Smooth muscle cell (in vitro differentiated cells): Measurements from ENCODE around the gene VSTM2L. TPM values are rescaled to one million over a fixed set of nuclear protein-coding genes. Genes with fewer than 3 reads are reported as not detected.

Experiments
- DNase-seq: peaks from one replicate; lab custom pipeline; 2025; ENCODE audit not compliant: unreplicated experiment; lab: John Stamatoyannopoulos, UW
- H2AFZ ChIP-seq: fragments of 200-600 bp; sonication (generic); 2 replicates; pipeline ENCODE4 v1.6.0; 2016; ENCODE audit warnings: antibody characterized with exemption, low read depth, mild to moderate bottlenecking
- H3F3A ChIP-seq: fragments of 200-600 bp; sonication (generic); 2 replicates; pipeline ENCODE4 v1.6.0; 2017; ENCODE audit warnings: antibody characterized with exemption, low read depth
- H3K27ac ChIP-seq: fragments of 200-600 bp; sonication (generic); 2 replicates; pipeline ENCODE4 v1.5.1; 2016; ENCODE audit warnings: low read depth, mild to moderate bottlenecking
- H3K27me3 ChIP-seq: fragments of 200-600 bp; sonication (generic); 2 replicates; pipeline ENCODE4 v1.6.1; 2016; ENCODE audit warnings: low read depth, mild to moderate bottlenecking
- H3K36me3 ChIP-seq: fragments of 200-600 bp; sonication (generic); 2 replicates; pipeline ENCODE4 v1.5.1; 2016; ENCODE audit warnings: low read depth
- H3K4me1 ChIP-seq: fragments of 200-600 bp; sonication (generic); 2 replicates; pipeline ENCODE4 v1.5.1; 2016; ENCODE audit warnings: low read depth
- H3K4me2 ChIP-seq: fragments of 200-600 bp; sonication (generic); 2 replicates; pipeline ENCODE4 v1.6.0; 2016; ENCODE audit warnings: mild to moderate bottlenecking
- H3K4me3 ChIP-seq: fragments of 200-600 bp; sonication (generic); 2 replicates; pipeline ENCODE4 v1.5.1; 2016; ENCODE audit warnings: mild to moderate bottlenecking
- H3K79me2 ChIP-seq: fragments of 200-600 bp; sonication (generic); 2 replicates; pipeline ENCODE4 v1.6.0; 2016; ENCODE audit warnings: low read depth, mild to moderate bottlenecking
- H3K9ac ChIP-seq: fragments of 200-600 bp; sonication (generic); 2 replicates; pipeline ENCODE4 v1.6.0; 2016; ENCODE audit warnings: low read depth
- H3K9me3 ChIP-seq: fragments of 200-600 bp; sonication (generic); replicated peaks from 2 replicates; pipeline ENCODE4 v1.5.1; 2016; ENCODE audit warnings: low read depth
- H4K20me1 ChIP-seq: fragments of 200-600 bp; sonication (generic); 2 replicates; pipeline ENCODE4 v1.6.0; 2016; ENCODE audit warnings: low read depth
- WGBS: methylation state at CpG from one replicate; pipeline ENCODE4 v1.1.7; 2016; ENCODE audit warnings: low lambda C conversion rate; 5-methylcytosine and 5-hydroxymethylcytosine counted together
- polyA plus RNA-seq: library from polyadenylated mRNA; unstranded; fragments of >200 nt; fragmentation: Nextera tagmentation; extraction: Ambion mirVana; gene quantifications from 2 replicates; pipeline ENCODE4 v1.2.1, GENCODE V29; 2016
- total RNA-seq: library from RNA; depleted of rRNA; stranded (reverse); fragments of >200 nt; gene quantifications from 2 replicates; pipeline ENCODE4 v1.2.3, GENCODE V29; 2014
- TF ChIP-seq, protein P1 (sequence below): fragments of 200-600 bp; sonication (generic); IDR thresholded peaks from 2 replicates; pipeline ENCODE4 v1.5.1; 2017; ENCODE audit warnings: borderline replicate concordance, mild to moderate bottlenecking, antibody characterized with exemption; ENCODE audit not compliant: insufficient read depth, poor library complexity, severe bottlenecking

VSTM2L gene
- total and polyA plus RNA-seq, 2 experiments from 2014 or later, result 0.56 to 1.9 TPM

DNA sequence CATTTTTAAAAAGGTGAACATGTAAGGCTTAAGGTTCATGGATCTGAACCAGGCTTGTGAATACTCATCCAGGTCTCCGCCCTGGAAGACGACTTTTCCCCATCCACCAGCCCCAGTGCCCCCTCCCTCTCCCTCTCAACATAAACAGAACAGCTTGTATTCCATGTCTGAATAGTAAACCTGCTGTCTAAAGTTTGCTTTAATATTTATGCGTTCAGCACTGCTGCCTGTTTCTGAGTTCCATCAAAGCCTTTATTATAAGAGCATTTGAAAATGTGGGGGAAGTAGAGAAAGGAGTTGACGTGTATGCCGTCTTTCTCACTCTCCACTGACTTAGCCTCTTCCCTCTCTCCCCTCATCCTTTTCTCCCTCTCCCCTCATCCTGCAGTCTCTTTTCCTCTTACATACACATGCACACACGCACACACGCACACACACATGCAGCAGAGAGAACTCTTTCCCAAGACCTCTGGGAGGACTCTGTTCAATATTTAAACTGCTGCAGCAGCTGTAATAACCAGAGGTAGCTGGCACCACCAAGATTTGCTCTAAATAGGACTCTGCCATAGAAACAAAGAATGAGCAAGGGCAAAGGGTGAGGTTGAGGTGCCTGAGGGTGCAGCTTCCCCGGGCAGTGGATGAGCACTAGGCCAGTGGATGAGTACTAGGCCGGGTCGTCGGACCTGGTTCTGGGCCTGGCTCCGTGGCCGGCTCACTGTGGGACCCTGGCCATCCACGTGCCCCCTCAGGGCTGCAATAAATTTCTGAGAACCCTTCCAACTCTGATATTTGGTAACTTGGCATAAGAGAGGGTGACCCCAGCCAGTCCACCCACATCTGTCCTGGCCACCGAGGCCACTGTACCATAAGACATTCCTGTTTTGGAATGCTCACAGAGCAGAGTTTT, 35.4 kb upstream of the VSTM2L start:
- H3K9me3 ChIP-seq, result no peaks in the 10 kb centered on the region
- H3K4me1 ChIP-seq, result peaks cover 4% of the 10 kb centered on the region
- H3K9ac ChIP-seq, result no peak overlapping the region
- no peaks in the 10 kb centered on the region for H3K36me3 ChIP-seq
- TF ChIP-seq, protein P1, sequence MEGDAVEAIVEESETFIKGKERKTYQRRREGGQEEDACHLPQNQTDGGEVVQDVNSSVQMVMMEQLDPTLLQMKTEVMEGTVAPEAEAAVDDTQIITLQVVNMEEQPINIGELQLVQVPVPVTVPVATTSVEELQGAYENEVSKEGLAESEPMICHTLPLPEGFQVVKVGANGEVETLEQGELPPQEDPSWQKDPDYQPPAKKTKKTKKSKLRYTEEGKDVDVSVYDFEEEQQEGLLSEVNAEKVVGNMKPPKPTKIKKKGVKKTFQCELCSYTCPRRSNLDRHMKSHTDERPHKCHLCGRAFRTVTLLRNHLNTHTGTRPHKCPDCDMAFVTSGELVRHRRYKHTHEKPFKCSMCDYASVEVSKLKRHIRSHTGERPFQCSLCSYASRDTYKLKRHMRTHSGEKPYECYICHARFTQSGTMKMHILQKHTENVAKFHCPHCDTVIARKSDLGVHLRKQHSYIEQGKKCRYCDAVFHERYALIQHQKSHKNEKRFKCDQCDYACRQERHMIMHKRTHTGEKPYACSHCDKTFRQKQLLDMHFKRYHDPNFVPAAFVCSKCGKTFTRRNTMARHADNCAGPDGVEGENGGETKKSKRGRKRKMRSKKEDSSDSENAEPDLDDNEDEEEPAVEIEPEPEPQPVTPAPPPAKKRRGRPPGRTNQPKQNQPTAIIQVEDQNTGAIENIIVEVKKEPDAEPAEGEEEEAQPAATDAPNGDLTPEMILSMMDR, result no peak
- H3K79me2 ChIP-seq, result no peaks in the 10 kb centered on the region
- H3F3A ChIP-seq, result no peaks in the 10 kb centered on the region
- H3K27ac ChIP-seq, result no peak overlapping the region
- no peak for DNase-seq
- H3K4me3 ChIP-seq, result no peak overlapping the region
- H2AFZ ChIP-seq, result no peak overlapping the region
- 88% methylated on average over 15 of the region's 15 CpGs for WGBS
- H3K4me2 ChIP-seq, result no peak overlapping the region
- H4K20me1 ChIP-seq, result no peaks in the 10 kb centered on the region
- H3K27me3 ChIP-seq, result no peaks in the 10 kb centered on the region

DNA sequence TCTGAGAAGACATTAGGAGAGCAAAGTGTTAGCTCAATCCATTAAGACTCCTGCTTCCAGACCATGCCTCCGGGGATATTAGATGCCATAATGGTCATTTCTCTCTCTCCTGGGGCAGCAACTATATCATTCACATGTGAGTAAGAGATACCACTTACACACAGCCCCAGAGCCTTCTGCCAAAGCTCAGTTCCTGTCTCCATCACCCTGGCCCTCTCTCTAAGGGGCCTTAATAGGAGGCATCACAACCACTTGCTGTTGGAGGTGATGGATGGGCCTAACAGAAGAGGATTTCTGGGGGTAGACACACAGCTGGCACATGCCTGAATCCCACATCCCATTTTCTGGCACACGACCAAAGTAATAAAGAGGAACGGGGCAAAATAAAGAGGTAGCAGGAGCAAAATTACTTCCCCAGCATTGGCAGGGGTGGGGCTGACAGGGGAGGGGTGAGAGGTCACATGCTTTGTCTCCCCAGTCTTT, 34.0 kb upstream of the VSTM2L start:
- no peaks in the 10 kb centered on the region for H3F3A ChIP-seq
- peaks cover 4% of the 10 kb centered on the region for H3K4me1 ChIP-seq
- H3K9ac ChIP-seq, result no peak overlapping the region
- DNase-seq, result no peak
- no peaks in the 10 kb centered on the region for H4K20me1 ChIP-seq
- no peak overlapping the region for H3K4me2 ChIP-seq
- H3K79me2 ChIP-seq, result no peaks in the 10 kb centered on the region
- H3K27me3 ChIP-seq, result no peaks in the 10 kb centered on the region
- H3K27ac ChIP-seq, result no peak overlapping the region
- no peaks in the 10 kb centered on the region for H3K9me3 ChIP-seq
- 80% methylated on average over 3 of the region's 3 CpGs for WGBS
- H3K36me3 ChIP-seq, result no peaks in the 10 kb centered on the region
- TF ChIP-seq, protein P1, result no peak
- no peak overlapping the region for H2AFZ ChIP-seq
- H3K4me3 ChIP-seq, result no peak overlapping the region

DNA sequence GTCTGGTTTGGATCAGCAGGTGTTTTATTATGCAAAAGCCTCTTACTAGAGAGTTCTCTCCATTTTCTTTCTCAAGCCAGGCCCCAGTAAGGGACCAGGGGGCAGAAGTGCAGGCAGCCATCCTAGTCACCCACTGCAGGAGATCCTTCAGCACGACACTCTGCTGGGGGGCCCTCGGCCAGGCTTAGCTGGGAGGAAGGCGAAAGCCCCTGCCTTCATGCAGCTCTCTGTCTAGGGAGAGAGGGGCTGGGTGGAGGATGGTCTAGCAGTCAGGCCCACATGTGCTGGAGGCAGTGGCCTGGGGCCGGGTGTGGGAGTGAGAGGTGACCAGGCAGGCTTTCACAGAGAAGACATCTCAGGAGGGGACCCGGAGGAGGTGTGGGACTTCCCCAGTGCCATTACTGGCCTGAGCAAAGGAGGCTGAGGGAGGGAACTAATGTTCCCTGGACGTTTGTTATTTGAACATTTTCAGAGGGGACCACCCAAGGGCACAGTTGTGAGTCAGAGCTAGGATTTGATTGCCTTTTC, 33.5 kb upstream of the VSTM2L start:
- no peak overlapping the region for H3K27ac ChIP-seq
- peaks cover 4% of the 10 kb centered on the region for H3K4me1 ChIP-seq
- no peaks in the 10 kb centered on the region for H3K79me2 ChIP-seq
- TF ChIP-seq, protein P1, result no peak
- WGBS, result 82% methylated on average over 6 of the region's 6 CpGs
- no peak for DNase-seq
- no peaks in the 10 kb centered on the region for H4K20me1 ChIP-seq
- H3K27me3 ChIP-seq, result no peaks in the 10 kb centered on the region
- H3K36me3 ChIP-seq, result no peaks in the 10 kb centered on the region
- no peak overlapping the region for H3K4me3 ChIP-seq
- H3K9ac ChIP-seq, result no peak overlapping the region
- H3F3A ChIP-seq, result no peaks in the 10 kb centered on the region
- no peaks in the 10 kb centered on the region for H3K9me3 ChIP-seq
- H3K4me2 ChIP-seq, result no peak overlapping the region
- H2AFZ ChIP-seq, result no peak overlapping the region
